Trophoblast cell (in vitro differentiated cells and primary cell): ENCODE data around the gene MAML3.

ENCODE experiments used
- DNase-seq, 2 donors: peaks; one replicate each; pipeline ENCODE4 v3.0.0-alpha.2; 2016
- H2AFZ ChIP-seq: 2 replicates; pipeline ENCODE4 v1.6.1; 2013; ENCODE audit warnings: low read length, moderate library complexity, mild to moderate bottlenecking; ENCODE audit not compliant: insufficient read depth, poor library complexity
- H2AK5ac ChIP-seq: 2 replicates; pipeline ENCODE4 v1.6.1; 2013; ENCODE audit warnings: mild to moderate bottlenecking, low read length
- H2BK120ac ChIP-seq: 2 replicates; pipeline ENCODE4 v1.6.1; 2013; ENCODE audit warnings: low read length, mild to moderate bottlenecking, moderate library complexity; ENCODE audit not compliant: insufficient read depth, poor library complexity
- H2BK12ac ChIP-seq: 2 replicates; pipeline ENCODE4 v1.6.1; 2013; ENCODE audit warnings: mild to moderate bottlenecking, low read length, moderate library complexity
- H2BK5ac ChIP-seq: 2 replicates; pipeline ENCODE4 v1.6.1; 2013; ENCODE audit warnings: low read length, low read depth, moderate library complexity, mild to moderate bottlenecking; ENCODE audit not compliant: poor library complexity
- H3K14ac ChIP-seq: 2 replicates; pipeline ENCODE4 v1.6.1; 2013; ENCODE audit warnings: mild to moderate bottlenecking, low read length
- H3K18ac ChIP-seq: 2 replicates; pipeline ENCODE4 v1.6.1; 2013; ENCODE audit warnings: mild to moderate bottlenecking, low read length
- H3K23ac ChIP-seq: 2 replicates; pipeline ENCODE4 v1.6.1; 2013; ENCODE audit warnings: low read length
- H3K27ac ChIP-seq: 2 replicates; pipeline ENCODE4 v1.5.1; 2013; ENCODE audit warnings: low read depth, mild to moderate bottlenecking, inconsistent platforms, low read length, moderate library complexity
- H3K27me3 ChIP-seq: 2 replicates; pipeline ENCODE4 v1.6.1; 2013; ENCODE audit warnings: inconsistent platforms, mild to moderate bottlenecking, low read length, moderate library complexity; ENCODE audit not compliant: insufficient read depth
- H3K36me3 ChIP-seq, 2 experiments: 1 replicate in 1 of 2; 2 replicates in 1 of 2; pipeline ENCODE4 v1.6.1; 2013; ENCODE audit warnings: low read length in 2 of 2, mild to moderate bottlenecking in 2 of 2, moderate library complexity in 1 of 2; ENCODE audit not compliant: insufficient read depth in 2 of 2, control insufficient read depth in 1 of 2
- H3K4ac ChIP-seq: 2 replicates; pipeline ENCODE4 v1.6.1; 2013; ENCODE audit warnings: low read depth, mild to moderate bottlenecking, low read length, moderate library complexity
- H3K4me1 ChIP-seq, 2 experiments: 1 replicate in 1 of 2; 2 replicates in 1 of 2; pipeline ENCODE4 v1.6.1; 2013; ENCODE audit warnings: low read length in 2 of 2, mild to moderate bottlenecking in 2 of 2, moderate library complexity in 1 of 2; ENCODE audit not compliant: insufficient read depth in 2 of 2, control insufficient read depth in 1 of 2
- H3K4me2 ChIP-seq: 2 replicates; pipeline ENCODE4 v1.6.1; 2013; ENCODE audit warnings: inconsistent platforms, mild to moderate bottlenecking, low read length, moderate library complexity
- H3K4me3 ChIP-seq: 2 replicates; pipeline ENCODE4 v1.5.1; 2013; ENCODE audit warnings: mild to moderate bottlenecking, low read depth, low read length, inconsistent platforms
- H3K79me1 ChIP-seq: one replicate; pipeline ENCODE4 v1.6.1; 2013; ENCODE audit warnings: low read length
- H3K79me2 ChIP-seq: 2 replicates; pipeline ENCODE4 v1.6.1; 2013; ENCODE audit warnings: low read length, mild to moderate bottlenecking; ENCODE audit not compliant: control insufficient read depth, insufficient read depth, poor library complexity
- H3K9ac ChIP-seq: 2 replicates; pipeline ENCODE4 v1.6.1; 2013; ENCODE audit warnings: mild to moderate bottlenecking, low read length
- H3K9me3 ChIP-seq: 2 replicates; pipeline ENCODE4 v1.6.1; 2013; ENCODE audit warnings: low read depth, mild to moderate bottlenecking, control low read depth, inconsistent platforms, low read length; ENCODE audit not compliant: insufficient read depth
- H4K12ac ChIP-seq: 2 replicates; pipeline ENCODE4 v1.6.1; 2013; ENCODE audit warnings: low read depth, mild to moderate bottlenecking, low read length, moderate library complexity
- H4K8ac ChIP-seq: 2 replicates; pipeline ENCODE4 v1.6.1; 2013; ENCODE audit warnings: low read depth, mild to moderate bottlenecking, low read length, moderate library complexity
- H4K91ac ChIP-seq: one replicate; pipeline ENCODE4 v1.6.1; 2013; ENCODE audit warnings: low read depth, mild to moderate bottlenecking, low read length, moderate library complexity
- WGBS: extraction: QIAGEN DNeasy Blood & Tissue Kit; methylation state at CpG from one replicate; pipeline ENCODE4 v1.1.7; 2013; ENCODE audit warnings: missing lambda C conversion rate; ENCODE audit not compliant: insufficient read length, insufficient coverage; ENCODE audit errors: extremely low coverage; 5-methylcytosine and 5-hydroxymethylcytosine counted together

The MAML3 gene

DNA sequence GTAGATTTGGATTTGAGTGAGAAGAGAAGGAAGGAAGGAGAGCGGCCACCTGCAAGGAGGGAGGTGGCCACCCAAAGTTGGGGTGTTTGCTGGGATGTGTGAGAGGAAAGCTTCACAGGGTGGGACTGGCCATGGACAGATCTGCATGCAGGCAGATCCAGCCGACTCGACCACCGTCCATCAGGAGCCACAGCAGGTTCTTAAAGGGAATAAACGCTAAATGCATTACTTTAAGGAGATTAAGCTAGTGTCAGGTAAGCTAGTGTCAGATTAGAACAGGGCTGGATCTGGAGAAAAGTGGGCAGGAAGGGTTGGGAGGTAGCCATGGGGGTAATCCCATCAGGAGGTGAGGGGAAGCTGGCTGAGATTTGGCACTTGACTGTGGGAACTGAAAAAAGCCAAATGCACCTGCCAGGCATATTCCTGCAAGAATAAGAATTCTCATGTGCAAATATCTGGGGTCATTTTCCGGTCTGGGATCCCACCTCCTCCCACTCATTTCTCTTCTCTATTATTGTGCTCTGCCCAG, 408.8 kb downstream of the MAML3 start:
- Histone ChIP-seq H3K79me1 (peaks cover 2% of the 10 kb centered on the region), H3K79me2 (no peaks in the 10 kb centered on the region)
- no CpG with 5 or more reads among the region's 6 CpGs for WGBS

DNA sequence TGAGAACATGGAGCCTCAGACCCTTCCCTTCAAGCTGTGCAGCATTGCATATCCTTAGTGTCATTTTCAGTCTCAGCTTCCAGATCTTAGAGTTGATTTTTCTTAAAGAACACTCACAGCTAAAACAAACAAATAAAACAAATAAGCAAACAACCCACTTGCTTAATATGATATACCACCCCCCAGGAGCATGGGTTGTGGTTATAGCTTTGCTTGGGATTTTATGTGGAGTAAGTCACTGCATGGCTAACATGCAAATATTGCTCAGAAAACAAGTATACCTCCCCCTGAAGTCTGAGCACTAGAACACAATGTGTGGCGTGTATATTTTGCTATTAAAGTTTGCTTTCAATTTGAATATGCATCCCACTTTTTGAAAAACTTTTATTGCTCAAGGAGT, 409.8 kb downstream of the MAML3 start:
- no peak overlapping the region for H2BK5ac ChIP-seq
- H3K27me3 ChIP-seq = no peaks in the 10 kb centered on the region
- no peak overlapping the region for H3K18ac ChIP-seq
- peaks cover 2% of the 10 kb centered on the region for H3K79me1 ChIP-seq
- H4K12ac ChIP-seq = no peak overlapping the region
- H3K27ac ChIP-seq = no peak overlapping the region
- H2BK12ac ChIP-seq = no peak overlapping the region
- no peak overlapping the region for H2AFZ ChIP-seq
- H3K9me3 ChIP-seq = no peaks in the 10 kb centered on the region
- no peak overlapping the region for H4K91ac ChIP-seq
- no peak overlapping the region for H3K9ac ChIP-seq
- no peak overlapping the region for H3K4ac ChIP-seq
- H2AK5ac ChIP-seq = no peak overlapping the region
- H4K8ac ChIP-seq = no peak overlapping the region
- H2BK120ac ChIP-seq = no peak overlapping the region
- DNase-seq = no peak
- no peak overlapping the region for H3K4me3 ChIP-seq
- no peak overlapping the region for H3K23ac ChIP-seq
- no peak overlapping the region for H3K4me2 ChIP-seq
- H3K4me1 ChIP-seq = peaks cover 13 to 22% of the 10 kb centered on the region in 2 experiments
- no peaks in the 10 kb centered on the region for H3K36me3 ChIP-seq
- WGBS = no CpG with 5 or more reads among the region's 1 CpG
- H3K79me2 ChIP-seq = no peaks in the 10 kb centered on the region
- no peak overlapping the region for H3K14ac ChIP-seq

More for the DNA sequence above, 408.8 kb downstream of the MAML3 start:
- Histone ChIP-seq H2BK5ac (no peak overlapping the region), H3K23ac (no peak overlapping the region), H2BK120ac (no peak overlapping the region), H4K12ac (no peak overlapping the region), H2AFZ (no peak overlapping the region), H4K91ac (no peak overlapping the region), H2AK5ac (no peak overlapping the region), H3K4me1 (peaks cover 11 to 20% of the 10 kb centered on the region in 2 experiments), H3K27ac (no peak overlapping the region), H3K4me2 (no peak overlapping the region), H3K9me3 (no peaks in the 10 kb centered on the region), H4K8ac (no peak overlapping the region), H3K4ac (no peak overlapping the region), H3K36me3 (no peaks in the 10 kb centered on the region), H3K27me3 (no peaks in the 10 kb centered on the region), H2BK12ac (no peak overlapping the region), H3K4me3 (no peak overlapping the region), H3K18ac (no peak overlapping the region), H3K9ac (no peak overlapping the region), H3K14ac (no peak overlapping the region)
- DNase-seq = no peak

DNA sequence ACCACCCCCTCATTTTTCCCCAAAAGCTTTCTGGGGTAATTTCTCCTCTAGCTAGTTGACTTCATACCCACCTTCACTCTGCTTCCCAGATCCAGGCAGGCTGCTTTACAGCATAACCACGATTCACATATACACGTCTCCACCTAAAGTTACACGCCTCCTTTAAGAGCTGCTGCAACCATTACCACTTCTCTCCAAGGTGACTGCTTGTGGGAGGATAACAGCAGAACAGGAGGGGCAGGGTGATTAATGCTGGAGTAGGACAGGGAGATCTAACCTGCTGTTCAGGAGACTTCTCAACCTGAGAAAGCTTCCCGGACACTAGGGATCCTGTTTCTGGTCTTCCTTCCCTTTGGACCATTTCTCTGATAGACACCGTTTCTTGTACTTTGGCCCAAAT, 411.0 kb downstream of the MAML3 start:
- Histone ChIP-seq H4K12ac (no peak overlapping the region), H4K8ac (no peak overlapping the region), H3K9me3 (no peaks in the 10 kb centered on the region), H2BK120ac (peak overlapping the region; percentile 4), H3K18ac (no peak overlapping the region), H3K9ac (no peak overlapping the region), H3K4me3 (no peak overlapping the region), H3K4ac (no peak overlapping the region), H3K23ac (no peak overlapping the region), H3K27ac (no peak overlapping the region), H4K91ac (no peak overlapping the region), H2AFZ (no peak overlapping the region), H3K79me1 (no peaks in the 10 kb centered on the region), H3K27me3 (no peaks in the 10 kb centered on the region), H3K4me2 (no peak overlapping the region), H2AK5ac (no peak overlapping the region), H3K79me2 (no peaks in the 10 kb centered on the region), H3K14ac (no peak overlapping the region), H3K36me3 (no peaks in the 10 kb centered on the region), H2BK12ac (no peak overlapping the region), H2BK5ac (no peak overlapping the region), H3K4me1 (peaks cover 11 to 19% of the 10 kb centered on the region in 2 experiments)
- no CpG with 5 or more reads among the region's 5 CpGs for WGBS
- no peak for DNase-seq

DNA sequence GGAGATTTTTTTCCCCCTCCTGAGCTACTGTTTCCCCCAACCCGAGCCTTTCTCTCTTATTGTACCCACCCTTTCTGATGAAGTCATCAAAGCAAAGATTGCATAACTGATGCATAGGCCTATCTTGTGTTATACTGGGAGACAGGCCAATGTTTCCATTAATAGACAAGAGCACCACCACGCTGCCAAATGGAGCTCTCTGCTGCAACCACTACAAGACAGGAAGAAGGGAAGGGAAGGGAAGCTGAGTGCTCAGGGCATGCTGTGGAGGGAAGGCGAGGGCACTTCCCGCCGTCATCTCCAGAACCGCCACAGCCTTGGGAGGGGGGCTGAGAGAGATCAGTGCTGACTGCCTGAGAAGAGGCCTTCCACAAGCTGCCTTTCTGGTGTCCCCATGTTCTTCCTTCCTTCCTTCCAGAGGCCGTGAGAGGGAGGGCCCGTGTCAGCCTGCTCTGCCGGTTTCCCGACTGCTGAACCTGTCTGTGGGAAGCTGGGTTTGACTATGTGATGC, 413.4 kb downstream of the MAML3 start:
- H4K12ac ChIP-seq = no peak overlapping the region
- no peak overlapping the region for H2BK120ac ChIP-seq
- H3K79me1 ChIP-seq = peaks cover 3% of the 10 kb centered on the region
- no peaks in the 10 kb centered on the region for H3K9me3 ChIP-seq
- H2AFZ ChIP-seq = no peak overlapping the region
- no peak overlapping the region for H2BK5ac ChIP-seq
- H3K18ac ChIP-seq = peak overlapping the region; percentile 58
- no peak overlapping the region for H3K27ac ChIP-seq
- peak overlapping the region; percentile 3 for H2BK12ac ChIP-seq
- H3K79me2 ChIP-seq = peaks cover 2% of the 10 kb centered on the region
- no CpG with 5 or more reads among the region's 10 CpGs for WGBS
- H3K9ac ChIP-seq = no peak overlapping the region
- no peak overlapping the region for H3K4ac ChIP-seq
- peak in 1 of 2 donors; percentile 61 for DNase-seq
- no peaks in the 10 kb centered on the region for H3K36me3 ChIP-seq
- no peaks in the 10 kb centered on the region for H3K27me3 ChIP-seq
- H4K91ac ChIP-seq = no peak overlapping the region
- peak overlapping the region; percentile 5 for H3K14ac ChIP-seq
- H2AK5ac ChIP-seq = no peak overlapping the region
- no peak overlapping the region for H3K4me3 ChIP-seq
- H4K8ac ChIP-seq = peak overlapping the region; percentile 5
- no peak overlapping the region for H3K4me2 ChIP-seq
- peaks cover 14 to 19% of the 10 kb centered on the region in 2 experiments for H3K4me1 ChIP-seq
- no peak overlapping the region for H3K23ac ChIP-seq
